ENCODE data around the gene NIM1K. TPM values are rescaled to one million over a fixed set of nuclear protein-coding genes. Genes with fewer than 3 reads are reported as not detected.

The NIM1K gene
- total and polyA plus RNA-seq, 2 of the 4 experiments (the other 2 are of a cell fraction), result 0.54 to 0.68 TPM

DNA sequence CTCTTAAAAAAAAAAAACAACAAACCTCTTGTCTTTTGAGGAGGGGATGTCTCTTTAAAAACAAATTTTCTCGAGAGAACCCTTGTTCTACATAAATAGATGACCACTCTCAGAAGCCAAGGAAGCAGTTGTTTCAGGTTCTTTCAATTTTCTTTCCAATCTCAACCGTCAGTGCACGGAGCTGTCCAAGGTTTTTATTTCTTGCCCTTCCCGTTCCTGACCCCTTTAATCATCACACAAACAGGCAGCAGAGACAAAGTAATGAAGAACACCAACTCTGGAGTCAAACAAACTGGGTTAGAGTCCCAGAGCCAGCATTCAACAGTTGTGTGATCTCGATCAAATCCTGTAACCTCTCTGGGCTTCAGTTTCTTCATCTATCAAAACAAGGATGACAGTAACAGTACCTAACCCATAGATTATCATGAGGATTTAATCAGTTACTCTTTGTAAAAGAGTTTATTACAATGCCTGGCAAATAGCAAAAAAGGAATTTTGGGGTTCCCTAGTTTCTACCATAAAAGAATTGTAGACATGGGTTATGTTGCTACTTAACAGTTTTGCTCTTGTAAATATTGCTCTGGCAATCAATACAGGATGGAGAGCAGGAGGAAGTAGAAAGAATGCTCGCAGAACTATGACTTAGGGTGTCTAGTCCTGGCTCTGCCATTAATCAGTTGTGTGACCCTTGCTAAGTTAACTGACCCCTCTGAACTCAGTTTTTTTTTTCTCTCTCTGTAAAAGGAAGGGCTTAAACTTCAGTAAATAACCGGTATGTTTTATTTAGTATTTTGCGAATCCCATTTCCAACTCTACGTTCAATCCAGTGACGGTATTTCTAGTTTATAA lies 1.0 kb upstream of the NIM1K start:
- H2BK20ac ChIP-seq (ENCODE audit: low read depth, low read length), result no peak overlapping the region
- ATAC-seq (ENCODE audit: low read depth) (no peak), DNase-seq (peak; percentile 51)
- no peak overlapping the region for H3K27ac ChIP-seq (ENCODE audit: insufficient read depth, low read length)
- H3K18ac ChIP-seq (ENCODE audit: low read depth, low read length), result no peak overlapping the region
- H2AK9ac ChIP-seq (replicated peaks; ENCODE audit: low read depth, low read length, poor library complexity), result no peak overlapping the region
- peaks cover 3% of the 10 kb centered on the region for H3K4me1 ChIP-seq (ENCODE audit: control insufficient read depth, insufficient read depth, low read length)
- no peak overlapping the region for H4K8ac ChIP-seq (ENCODE audit: low read depth in 2 of 2, low read length in 2 of 2)
- in situ Hi-C loops (cut with MboI; ENCODE audit: low sequenced_read_pairs) (no loop called here), intact Hi-C loops (cut with micrococcal nuclease) (loop anchor here (5.0 kb wide), 1 partner anchor 69 kb away; the partner anchor contains the start of gene ZNF131), dilution Hi-C loops (cut with HindIII; ENCODE audit: low sequenced_read_pairs, unreplicated experiment) (no loop called here)
- H3K4me2 ChIP-seq (ENCODE audit: low read depth, low read length), result no peak overlapping the region
- no peak for TF ChIP-seq POLR2A (IDR thresholded peaks at IDR 0.05; ENCODE audit: low read depth, low read length)
- TF ChIP-seq, protein P1, sequence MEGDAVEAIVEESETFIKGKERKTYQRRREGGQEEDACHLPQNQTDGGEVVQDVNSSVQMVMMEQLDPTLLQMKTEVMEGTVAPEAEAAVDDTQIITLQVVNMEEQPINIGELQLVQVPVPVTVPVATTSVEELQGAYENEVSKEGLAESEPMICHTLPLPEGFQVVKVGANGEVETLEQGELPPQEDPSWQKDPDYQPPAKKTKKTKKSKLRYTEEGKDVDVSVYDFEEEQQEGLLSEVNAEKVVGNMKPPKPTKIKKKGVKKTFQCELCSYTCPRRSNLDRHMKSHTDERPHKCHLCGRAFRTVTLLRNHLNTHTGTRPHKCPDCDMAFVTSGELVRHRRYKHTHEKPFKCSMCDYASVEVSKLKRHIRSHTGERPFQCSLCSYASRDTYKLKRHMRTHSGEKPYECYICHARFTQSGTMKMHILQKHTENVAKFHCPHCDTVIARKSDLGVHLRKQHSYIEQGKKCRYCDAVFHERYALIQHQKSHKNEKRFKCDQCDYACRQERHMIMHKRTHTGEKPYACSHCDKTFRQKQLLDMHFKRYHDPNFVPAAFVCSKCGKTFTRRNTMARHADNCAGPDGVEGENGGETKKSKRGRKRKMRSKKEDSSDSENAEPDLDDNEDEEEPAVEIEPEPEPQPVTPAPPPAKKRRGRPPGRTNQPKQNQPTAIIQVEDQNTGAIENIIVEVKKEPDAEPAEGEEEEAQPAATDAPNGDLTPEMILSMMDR (conservative IDR thresholded peaks at IDR 0.05; ENCODE audit: low read depth, low read length), result no peak
- no peak for TF ChIP-seq RFX5 (IDR thresholded peaks at IDR 0.05; ENCODE audit: low read depth, low read length)
- no peak for TF ChIP-seq MAFK (IDR thresholded peaks at IDR 0.05; ENCODE audit: low read depth, low read length)
- TF ChIP-seq, protein P2, sequence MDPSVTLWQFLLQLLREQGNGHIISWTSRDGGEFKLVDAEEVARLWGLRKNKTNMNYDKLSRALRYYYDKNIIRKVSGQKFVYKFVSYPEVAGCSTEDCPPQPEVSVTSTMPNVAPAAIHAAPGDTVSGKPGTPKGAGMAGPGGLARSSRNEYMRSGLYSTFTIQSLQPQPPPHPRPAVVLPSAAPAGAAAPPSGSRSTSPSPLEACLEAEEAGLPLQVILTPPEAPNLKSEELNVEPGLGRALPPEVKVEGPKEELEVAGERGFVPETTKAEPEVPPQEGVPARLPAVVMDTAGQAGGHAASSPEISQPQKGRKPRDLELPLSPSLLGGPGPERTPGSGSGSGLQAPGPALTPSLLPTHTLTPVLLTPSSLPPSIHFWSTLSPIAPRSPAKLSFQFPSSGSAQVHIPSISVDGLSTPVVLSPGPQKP (IDR thresholded peaks at IDR 0.05; ENCODE audit: borderline replicate concordance, low read depth, low read length), result no peak
- no peak for TF ChIP-seq MAZ (IDR thresholded peaks at IDR 0.05; ENCODE audit: borderline replicate concordance, low read depth, low read length)
- no peak for TF ChIP-seq FOS (IDR thresholded peaks at IDR 0.05; ENCODE audit: low read depth, low read length)
- no peak for TF ChIP-seq SMC3 (IDR thresholded peaks at IDR 0.05; ENCODE audit: low read depth, low read length)
- TF ChIP-seq, protein P3, sequence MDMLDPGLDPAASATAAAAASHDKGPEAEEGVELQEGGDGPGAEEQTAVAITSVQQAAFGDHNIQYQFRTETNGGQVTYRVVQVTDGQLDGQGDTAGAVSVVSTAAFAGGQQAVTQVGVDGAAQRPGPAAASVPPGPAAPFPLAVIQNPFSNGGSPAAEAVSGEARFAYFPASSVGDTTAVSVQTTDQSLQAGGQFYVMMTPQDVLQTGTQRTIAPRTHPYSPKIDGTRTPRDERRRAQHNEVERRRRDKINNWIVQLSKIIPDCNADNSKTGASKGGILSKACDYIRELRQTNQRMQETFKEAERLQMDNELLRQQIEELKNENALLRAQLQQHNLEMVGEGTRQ (IDR thresholded peaks at IDR 0.05; ENCODE audit: low read depth, low read length), result no peak
- no peak for TF ChIP-seq RCOR1 (IDR thresholded peaks at IDR 0.05; ENCODE audit: insufficient replicate concordance, low read length)
- no peak for TF ChIP-seq MXI1 (IDR thresholded peaks at IDR 0.05; ENCODE audit: borderline replicate concordance, low read depth, low read length)
- TF ChIP-seq CHD1 (IDR thresholded peaks at IDR 0.05; ENCODE audit: low read depth, low read length), result no peak
- TF ChIP-seq NFE2L2 (IDR thresholded peaks at IDR 0.05; ENCODE audit: low read depth, low read length), result no peak
- no peak for TF ChIP-seq RAD21 (IDR thresholded peaks at IDR 0.05; ENCODE audit: low read length)
- no peaks in the 10 kb centered on the region for H3K9me3 ChIP-seq (ENCODE audit: control insufficient read depth, insufficient read depth, low read length)
- no peaks in the 10 kb centered on the region for H3K79me1 ChIP-seq (ENCODE audit: low read depth in 1 of 2, low read length in 2 of 2)
- H3K9ac ChIP-seq (ENCODE audit: low read depth, low read length), result no peak overlapping the region
- ChIA-PET POLR2A (ENCODE audit: unreplicated experiment) (no interaction called here), CTCF (no interaction called here)
- no peak overlapping the region for H3K4me3 ChIP-seq (ENCODE audit: insufficient read depth, low read depth, low read length)
- WGBS, 2 experiments (ENCODE audit: extremely low coverage in 2 of 2, insufficient read length in 1 of 2), result no CpG with 5 or more reads among the region's 10 CpGs
- BruUV-seq (replicated peaks), result no TSS peak
- no peak overlapping the region for H3K14ac ChIP-seq (replicated peaks; ENCODE audit: low read depth, low read length)
- H3K4ac ChIP-seq (ENCODE audit: low read depth, low read length), result no peak overlapping the region
- H3K23ac ChIP-seq (ENCODE audit: low read depth, low read length), result 0 out of 2 replicates have a peak overlapping the region, but pooled peaks have one; percentile 27
- no peak overlapping the region for H2AFZ ChIP-seq (replicated peaks; ENCODE audit: low read length, poor library complexity)
- no peaks in the 10 kb centered on the region for H3K27me3 ChIP-seq (ENCODE audit: control insufficient read depth, insufficient read depth, low read length)
- no peak overlapping the region for H2AK5ac ChIP-seq (ENCODE audit: low read depth, low read length)
- no peak overlapping the region for H4K5ac ChIP-seq (ENCODE audit: low read depth, low read length)
- no peaks in the 10 kb centered on the region for H3K9me1 ChIP-seq (ENCODE audit: insufficient read depth, low read length)
- no peak overlapping the region for H3K56ac ChIP-seq (ENCODE audit: extremely low read depth, insufficient read depth, low read length)
- no peaks in the 10 kb centered on the region for H4K20me1 ChIP-seq (ENCODE audit: insufficient read depth, low read length)
- no peak overlapping the region for H4K91ac ChIP-seq (ENCODE audit: insufficient read depth, low read depth, low read length)
- H2BK5ac ChIP-seq (ENCODE audit: low read depth, low read length, poor library complexity, severe bottlenecking), result no peak overlapping the region
- H2BK120ac ChIP-seq (ENCODE audit: low read depth, low read length), result no peak overlapping the region
- H2BK15ac ChIP-seq (ENCODE audit: low read depth, low read length), result no peak overlapping the region
- no peaks in the 10 kb centered on the region for H3K36me3 ChIP-seq (ENCODE audit: control insufficient read depth, insufficient read depth, low read length)

Measured in IMR-90 (cell line).